ENCODE data around the gene CHD3.
"Not testable (repeated sequence)": the region's sequence is repeated elsewhere in the genome, so short reads cannot be mapped to it uniquely, and the experiment has no call there.

CHD3 gene

GRCh38 chr17:7940034-7940433 lies 51.4 kb downstream of the CHD3 start:
- no peak for DNase-seq

- no peak for DNase-seq
Measured at GRCh38 chr17:7940743-7941142, 52.2 kb downstream of the CHD3 start.

GRCh38 chr17:7943291-7943690 lies 54.7 kb downstream of the CHD3 start:
- DNase-seq: no peak

GRCh38 chr17:7944326-7944725 lies 55.7 kb downstream of the CHD3 start:
- no peak for DNase-seq

GRCh38 chr17:7945651-7946050 lies 57.1 kb downstream of the CHD3 start:
- DNase-seq: no peak

- no peak for DNase-seq
Measured at GRCh38 chr17:7946441-7946840, 57.9 kb downstream of the CHD3 start.

GRCh38 chr17:7947651-7948050 lies 59.1 kb downstream of the CHD3 start:
- DNase-seq: no peak

GRCh38 chr17:7950578-7950977 lies 62.0 kb downstream of the CHD3 start:
- DNase-seq: no peak

GRCh38 chr17:7951143-7951792 lies 62.7 kb downstream of the CHD3 start:
- no peak for DNase-seq

GRCh38 chr17:7953266-7953665 lies 64.7 kb downstream of the CHD3 start:
- not testable (repeated sequence) for DNase-seq

GRCh38 chr17:7955414-7956227 lies 67.0 kb downstream of the CHD3 start:
- no peak for DNase-seq

GRCh38 chr17:7956228-7956965 lies 67.8 kb downstream of the CHD3 start:
- no peak for DNase-seq

- DNase-seq: no peak
Measured at GRCh38 chr17:7959503-7960253, 71.1 kb downstream of the CHD3 start.

- DNase-seq: no peak
Measured at GRCh38 chr17:7961421-7961820, 72.8 kb downstream of the CHD3 start.

All from NCI-H1092 (cell line).